Activated CD4-positive, alpha-beta memory T cell treated with anti-CD3 and anti-CD28 coated beads for 36 hours (primary cell): Measurements from ENCODE around the gene ZNF396. TPM values are rescaled to one million over a fixed set of nuclear protein-coding genes. Genes with fewer than 3 reads are reported as not detected.
A peak's percentile ranks its signal among the peaks of the same experiment; 100 is the strongest.

Experiments
- CTCF ChIA-PET: fragments of 350-600 bp; sonication (Branson Sonifier 250); formaldehyde crosslinking; loops from one replicate; lab custom pipeline; 2021; ENCODE audit warnings: antibody characterized with exemption, inconsistent platforms; lab: Charles Lee
- POLR2A ChIA-PET: fragments of 350-600 bp; sonication (Branson Sonifier 250); formaldehyde crosslinking; loops from one replicate; lab custom pipeline; 2021; ENCODE audit warnings: antibody characterized with exemption; lab: Charles Lee
- DNase-seq: peaks from one replicate; pipeline ENCODE4 v3.0.0-alpha.2; 2020
- H3K27ac Mint-ChIP-seq: one replicate; pipeline ENCODE4 v1.8.0; 2021; ENCODE audit warnings: mixed read lengths
- H3K27me3 Mint-ChIP-seq: one replicate; pipeline ENCODE4 v1.8.0; 2021; ENCODE audit warnings: mixed read lengths
- H3K36me3 Mint-ChIP-seq: one replicate; pipeline ENCODE4 v1.8.0; 2021; ENCODE audit warnings: mixed read lengths
- H3K4me1 Mint-ChIP-seq: one replicate; pipeline ENCODE4 v1.8.0; 2021; ENCODE audit warnings: low read depth, mixed read lengths
- H3K4me3 Mint-ChIP-seq: one replicate; pipeline ENCODE4 v1.8.0; 2021; ENCODE audit warnings: mild to moderate bottlenecking, mixed read lengths
- H3K9me3 Mint-ChIP-seq: one replicate; pipeline ENCODE4 v1.8.0; 2021; ENCODE audit warnings: mixed read lengths
- intact Hi-C: fragments of 100-400 bp; cut with micrococcal nuclease; formaldehyde crosslinking; loops from one replicate; pipeline ENCODE4 v1.15.1; 2023
- total RNA-seq, 2 experiments: library from RNA; stranded (reverse); gene quantifications; one replicate each; pipeline ENCODE4 v1.2.3, GENCODE V29; 2021

The ZNF396 gene
- total RNA-seq, 2 experiments from 2014 or later: 0.93 to 1.6 TPM

DNA sequence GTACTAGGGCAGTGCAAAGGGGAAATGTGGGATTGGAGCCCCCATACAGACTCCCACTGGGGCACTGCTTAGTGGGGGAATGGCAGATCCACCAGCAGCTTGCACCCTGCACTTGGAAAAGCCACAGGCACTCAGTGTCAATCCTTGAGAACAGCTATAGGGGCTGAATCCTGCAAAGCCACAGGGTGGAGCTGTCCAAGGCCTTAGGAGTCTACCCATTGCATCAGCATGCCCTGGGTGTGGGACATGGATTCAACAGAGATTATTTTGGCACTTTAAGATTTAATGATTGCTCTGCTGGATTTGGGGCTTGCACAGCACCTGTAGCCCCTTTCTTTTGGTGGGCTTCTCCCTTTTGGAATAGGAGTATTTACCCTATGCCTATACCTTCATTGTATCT is 24.4 kb downstream of the ZNF396 start:
- no peak for DNase-seq
- no peaks in the 10 kb centered on the region for H3K27me3 Mint-ChIP-seq
- H3K36me3 Mint-ChIP-seq: peaks cover 7% of the 10 kb centered on the region
- no peak overlapping the region for H3K4me3 Mint-ChIP-seq
- H3K4me1 Mint-ChIP-seq: peaks cover 5% of the 10 kb centered on the region
- intact Hi-C loops: loop anchor here (10.0 kb wide), 1 partner anchor 348 kb away; no protein-coding TSS in a partner anchor
- ChIA-PET CTCF (no interaction called here), POLR2A (no interaction called here)
- H3K27ac Mint-ChIP-seq: no peak overlapping the region
- peaks cover 16% of the 10 kb centered on the region for H3K9me3 Mint-ChIP-seq

DNA sequence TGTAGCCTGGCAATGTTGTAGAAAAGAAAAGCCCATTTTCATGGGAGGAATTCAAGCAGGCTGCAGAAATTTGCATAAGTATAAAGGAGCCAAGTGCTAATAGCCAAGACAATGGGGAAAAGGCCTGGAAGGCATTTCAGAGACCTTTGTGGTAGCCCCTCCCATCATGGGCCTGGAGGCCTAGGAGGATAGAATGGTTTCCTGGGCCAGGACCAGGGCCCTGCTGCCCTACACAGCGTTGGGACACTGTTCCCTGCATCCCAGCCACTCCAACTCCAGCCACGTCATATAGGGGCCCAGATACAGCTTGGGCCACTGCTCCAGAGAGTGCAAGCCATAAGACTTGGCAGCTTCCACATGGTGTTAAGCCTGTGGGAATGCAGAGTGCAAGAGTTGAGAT is 24.9 kb downstream of the ZNF396 start:
- Mint-ChIP-seq H3K9me3 (peaks cover 16% of the 10 kb centered on the region), H3K4me1 (peaks cover 5% of the 10 kb centered on the region), H3K27ac (no peak overlapping the region), H3K36me3 (peaks cover 7% of the 10 kb centered on the region), H3K4me3 (no peak overlapping the region), H3K27me3 (no peaks in the 10 kb centered on the region)
- ChIA-PET POLR2A (no interaction called here), CTCF (no interaction called here)
- DNase-seq: no peak
- intact Hi-C loops: loop anchor here (10.0 kb wide), 1 partner anchor 347 kb away; no protein-coding TSS in a partner anchor

DNA sequence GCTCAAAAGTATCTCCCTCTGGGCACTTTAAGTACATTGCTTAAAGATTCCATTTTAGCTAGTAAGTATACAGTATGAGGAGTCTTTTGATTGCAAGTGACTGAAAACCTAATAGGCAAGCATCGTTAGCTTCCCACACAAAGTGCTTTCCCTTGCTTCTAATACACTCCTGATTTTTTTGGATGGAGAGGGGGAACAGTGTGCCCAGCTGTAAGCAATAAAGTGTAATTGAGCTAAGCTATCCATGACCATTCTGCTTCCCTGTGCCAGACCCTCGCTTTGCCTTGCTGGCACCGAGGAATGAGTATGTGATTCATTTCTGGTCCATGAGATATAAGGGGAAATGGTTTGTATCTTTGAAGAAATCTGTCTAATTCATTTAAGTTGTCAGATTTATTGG is 29.1 kb downstream of the ZNF396 start:
- no peak overlapping the region for H3K4me3 Mint-ChIP-seq
- CTCF ChIA-PET: interaction anchor here (0.6 kb wide), 1 partner anchor 60 kb away, joined by 3 read pairs; no protein-coding TSS in a partner anchor
- no peak overlapping the region for H3K27ac Mint-ChIP-seq
- H3K36me3 Mint-ChIP-seq: peaks cover 12% of the 10 kb centered on the region
- H3K27me3 Mint-ChIP-seq: no peaks in the 10 kb centered on the region
- peaks cover 16% of the 10 kb centered on the region for H3K4me1 Mint-ChIP-seq
- no peak for DNase-seq
- intact Hi-C loops: no loop called here
- POLR2A ChIA-PET: no interaction called here
- peaks cover 14% of the 10 kb centered on the region for H3K9me3 Mint-ChIP-seq

DNA sequence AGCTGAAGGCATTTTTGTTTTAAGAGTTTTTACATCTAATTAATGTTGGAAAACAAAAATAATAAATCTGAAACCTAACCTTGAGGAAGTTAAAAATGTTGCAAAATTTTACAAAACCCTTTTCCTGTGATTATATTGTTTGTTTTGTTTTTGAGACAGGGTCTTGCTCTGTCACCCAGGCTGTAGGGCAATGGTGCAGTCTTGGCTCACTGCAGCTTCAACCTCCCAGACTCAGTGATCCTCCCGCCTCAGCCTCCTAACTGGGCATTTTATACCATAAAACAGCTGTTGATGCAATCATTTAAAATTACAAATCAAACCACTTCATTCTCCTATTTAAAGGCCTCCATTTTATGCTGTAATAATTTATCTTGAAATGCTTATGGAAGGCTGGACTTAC is 31.2 kb downstream of the ZNF396 start:
- Mint-ChIP-seq H3K36me3 (peaks cover 8% of the 10 kb centered on the region), H3K4me3 (no peak overlapping the region), H3K9me3 (no peaks in the 10 kb centered on the region), H3K4me1 (peaks cover 28% of the 10 kb centered on the region), H3K27ac (peak overlapping the region; percentile 6), H3K27me3 (no peaks in the 10 kb centered on the region)
- ChIA-PET POLR2A (interaction anchor here (1.4 to 2.6 kb wide), 2 partner anchors 78 to 236 kb away, joined by 3 to 9 read pairs; no protein-coding TSS in a partner anchor), CTCF (interaction anchor here (1.2 to 3.0 kb wide), 3 partner anchors 9 to 340 kb away, joined by 4 to 14 read pairs (median 11); no protein-coding TSS in a partner anchor)
- no peak for DNase-seq
- intact Hi-C loops: no loop called here

DNA sequence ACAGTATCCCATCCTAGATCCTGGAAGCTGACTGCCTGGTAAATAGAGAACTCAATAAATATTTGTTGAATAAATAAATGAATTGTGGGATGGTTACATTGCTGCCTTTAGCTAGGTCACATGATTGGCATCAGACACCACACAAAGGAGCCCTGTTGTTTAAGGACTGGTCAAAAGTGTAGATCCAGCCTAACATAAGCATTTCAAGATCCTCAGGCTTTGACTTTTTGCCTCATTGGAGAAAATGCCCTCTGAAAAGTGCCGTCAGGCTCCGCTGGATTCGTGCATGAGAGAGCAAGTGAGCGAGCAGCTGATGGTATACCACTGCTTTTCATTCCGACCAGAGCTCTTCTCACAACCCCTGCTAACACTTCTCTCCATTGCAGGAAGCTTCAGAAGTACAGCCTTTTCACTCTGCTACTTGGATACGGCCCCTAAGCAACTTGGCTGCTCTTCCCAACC is 31.6 kb downstream of the ZNF396 start:
- ChIA-PET CTCF (interaction anchor here (1.2 to 3.0 kb wide), 5 partner anchors 10 to 339 kb away, joined by 4 to 14 read pairs (median 7); no protein-coding TSS in a partner anchor), POLR2A (interaction anchor here (0.8 to 2.6 kb wide), 6 partner anchors 56 to 305 kb away, joined by 3 to 12 read pairs (median 6); partner anchors contain the start of genes INO80C, MAPRE2, ZNF397 and ZSCAN30)
- Mint-ChIP-seq H3K27me3 (no peaks in the 10 kb centered on the region), H3K4me1 (peaks cover 32% of the 10 kb centered on the region), H3K9me3 (no peaks in the 10 kb centered on the region), H3K36me3 (peaks cover 11% of the 10 kb centered on the region), H3K4me3 (peak overlapping the region; percentile 87), H3K27ac (no peak overlapping the region)
- DNase-seq: no peak
- intact Hi-C loops: no loop called here

DNA sequence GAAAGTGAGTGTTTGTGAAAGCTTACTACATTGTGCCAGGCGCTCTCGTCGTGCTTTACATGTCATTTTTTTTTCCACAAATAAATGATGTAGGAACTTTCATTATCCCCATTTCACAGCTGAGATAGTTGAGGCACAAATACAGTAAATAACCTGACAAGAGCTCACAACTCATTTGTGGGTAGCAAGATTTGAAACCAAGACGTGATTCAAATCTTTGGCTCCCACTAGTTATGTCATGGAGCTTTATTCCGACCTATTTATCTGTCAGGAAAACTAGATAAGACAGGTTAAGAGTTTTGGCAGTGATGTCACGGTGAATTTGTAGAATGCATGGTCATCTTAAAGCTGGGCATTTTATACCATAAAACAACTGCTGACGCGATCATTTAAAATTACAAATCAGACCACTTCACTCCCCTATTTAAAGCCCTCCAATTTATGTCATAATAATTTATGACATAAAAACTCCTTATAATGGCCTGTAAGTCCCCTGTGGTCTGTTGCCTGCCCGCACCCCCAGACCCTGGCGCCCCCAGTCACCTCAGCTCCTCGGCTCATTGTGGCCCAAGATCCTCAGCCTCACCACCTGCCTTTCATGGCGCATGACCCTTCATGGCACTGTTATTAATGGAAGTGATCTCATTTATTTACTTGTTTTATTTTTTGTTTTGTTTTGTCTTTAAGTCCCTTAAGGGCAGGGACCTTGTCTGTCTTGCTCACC is 32.2 kb downstream of the ZNF396 start:
- Mint-ChIP-seq H3K36me3 (peaks cover 15% of the 10 kb centered on the region), H3K4me1 (peaks cover 38% of the 10 kb centered on the region), H3K27me3 (no peaks in the 10 kb centered on the region), H3K27ac (peak overlapping the region; percentile 96), H3K9me3 (no peaks in the 10 kb centered on the region), H3K4me3 (peak overlapping the region; percentile 87)
- intact Hi-C loops: loop anchor here (1.0 to 5.0 kb wide), 8 partner anchors 31 to 784 kb away; partner anchors contain the start of genes ELP2, INO80C, SLC39A6 and ZSCAN30
- ChIA-PET CTCF (interaction anchor here (1.2 to 3.0 kb wide), 6 partner anchors 10 to 339 kb away, joined by 4 to 14 read pairs (median 6); no protein-coding TSS in a partner anchor), POLR2A (interaction anchor here (0.8 to 2.6 kb wide), 9 partner anchors 55 to 628 kb away, joined by 3 to 12 read pairs (median 5); partner anchors contain the start of genes INO80C, MAPRE2, RMP24 and ZNF397)
- DNase-seq: no peak

DNA sequence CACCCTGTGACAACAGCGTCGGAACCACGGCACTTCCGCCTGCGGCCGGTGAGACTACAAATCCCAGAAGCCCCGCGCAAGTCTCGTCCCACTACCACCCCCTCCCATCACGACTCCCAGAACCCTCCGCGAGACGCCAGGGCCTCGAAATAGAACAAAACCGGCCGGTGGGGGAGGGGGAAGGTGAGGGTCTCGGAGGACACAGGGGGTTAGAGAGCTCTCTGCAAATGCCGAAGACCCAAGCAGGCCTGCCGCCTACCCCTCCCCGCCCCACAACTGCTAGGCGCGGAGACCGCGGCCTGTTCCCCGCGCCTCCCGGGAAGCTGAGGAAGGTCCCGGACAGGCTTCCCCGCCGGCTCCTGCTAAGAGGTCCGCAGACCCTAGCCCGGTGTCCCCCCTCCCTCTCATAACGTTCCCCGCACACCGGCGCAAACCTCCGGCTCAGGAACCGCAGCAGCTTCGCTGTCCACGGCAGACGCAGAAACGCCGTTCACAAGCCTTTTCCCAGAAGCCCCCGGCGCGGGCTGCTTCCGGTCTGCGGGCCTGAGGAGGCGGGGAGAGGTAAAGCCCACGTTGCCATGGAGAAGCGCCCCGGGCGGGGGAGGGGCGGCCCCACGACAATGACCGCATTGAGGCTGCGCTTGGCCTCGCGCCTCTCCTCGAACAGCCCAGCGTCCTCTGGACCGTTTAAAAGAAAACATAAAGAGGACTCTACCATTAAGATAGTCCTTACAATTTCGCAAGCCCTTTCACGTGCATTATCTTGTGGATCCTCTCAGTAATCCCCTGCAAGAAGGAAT is 33.0 kb downstream of the ZNF396 start, which contains the start of gene ZNF24:
ZNF24 (minus strand) TSS at position 485 of the 800 bp plus-strand sequence. CDS start 3,770 bp downstream, outside the sequence.
- H3K27ac Mint-ChIP-seq: peak within 1 kb of the TSS; percentile 96
- intact Hi-C loops: loop anchor here (1.0 to 5.0 kb wide), 8 partner anchors 32 to 785 kb away; partner anchors contain the start of genes ELP2, INO80C, SLC39A6 and ZSCAN30
- H3K27me3 Mint-ChIP-seq: no peaks in the 10 kb centered on the region
- H3K4me1 Mint-ChIP-seq: peaks cover 45% of the 10 kb centered on the region
- DNase-seq: peak; percentile 95
- peak within 1 kb of the TSS; percentile 87 for H3K4me3 Mint-ChIP-seq
- peaks cover 23% of the 10 kb centered on the region for H3K36me3 Mint-ChIP-seq
- POLR2A ChIA-PET: interaction anchor here (1.1 to 2.6 kb wide), 8 partner anchors 54 to 628 kb away, joined by 3 to 12 read pairs (median 6); partner anchors contain the start of genes MAPRE2, RMP24, ZNF397 and ZSCAN30
- H3K9me3 Mint-ChIP-seq: no peaks in the 10 kb centered on the region
- CTCF ChIA-PET: interaction anchor here (1.5 to 3.0 kb wide), 5 partner anchors 11 to 114 kb away, joined by 4 to 14 read pairs (median 7); no protein-coding TSS in a partner anchor

DNA sequence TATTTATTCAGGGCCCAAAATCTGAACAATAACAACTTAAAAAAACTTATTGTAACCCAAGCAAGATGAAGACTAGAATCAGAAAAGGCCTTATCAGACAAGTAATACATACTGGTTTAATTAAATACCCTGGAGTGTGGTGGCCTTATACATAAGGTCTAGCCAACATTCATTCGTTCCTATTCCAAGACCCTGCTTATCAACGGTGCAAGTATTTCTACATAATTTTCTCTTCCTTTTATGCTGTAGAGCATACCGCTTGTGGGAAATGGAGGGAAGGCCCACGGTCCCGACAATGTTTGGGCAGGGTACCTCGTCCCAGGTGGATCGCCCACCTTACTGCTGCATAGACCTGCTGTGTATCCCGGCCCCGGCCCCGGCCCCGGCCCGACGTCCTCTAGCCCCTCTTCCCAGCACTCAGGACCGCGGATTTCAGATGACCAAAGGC is 33.6 kb downstream of the ZNF396 start:
- peaks cover 29% of the 10 kb centered on the region for H3K36me3 Mint-ChIP-seq
- DNase-seq: no peak
- H3K4me1 Mint-ChIP-seq: peaks cover 48% of the 10 kb centered on the region
- peak overlapping the region; percentile 96 for H3K27ac Mint-ChIP-seq
- no peaks in the 10 kb centered on the region for H3K9me3 Mint-ChIP-seq
- intact Hi-C loops: loop anchor here (5.0 kb wide), 1 partner anchor 481 kb away; no protein-coding TSS in a partner anchor
- ChIA-PET POLR2A (interaction anchor here (1.1 to 2.6 kb wide), 7 partner anchors 54 to 629 kb away, joined by 3 to 12 read pairs (median 7); partner anchors contain the start of genes MAPRE2, RMP24, ZNF397 and ZSCAN30), CTCF (interaction anchor here (1.5 to 3.0 kb wide), 3 partner anchors 12 to 112 kb away, joined by 6 to 14 read pairs (median 7); no protein-coding TSS in a partner anchor)
- H3K27me3 Mint-ChIP-seq: no peaks in the 10 kb centered on the region
- peak overlapping the region; percentile 87 for H3K4me3 Mint-ChIP-seq

DNA sequence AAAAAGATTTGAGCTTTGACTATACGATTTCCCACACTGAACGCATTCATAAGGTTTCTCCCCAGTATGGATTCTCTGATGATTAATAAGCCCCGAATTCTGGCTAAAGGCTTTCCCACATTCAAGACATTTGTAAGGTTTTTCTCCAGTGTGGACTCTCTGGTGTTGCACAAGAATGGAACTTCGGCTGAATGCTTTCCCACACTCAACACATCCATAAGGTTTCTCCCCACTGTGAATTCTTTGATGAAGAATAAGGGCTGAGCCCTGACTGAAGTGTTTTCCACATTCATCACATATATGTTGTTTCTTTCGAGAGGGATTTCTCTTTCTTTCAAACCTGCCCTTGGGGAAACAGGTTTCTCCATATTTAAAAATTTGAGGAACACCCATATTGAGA is 39.9 kb downstream of the ZNF396 start:
- Mint-ChIP-seq H3K9me3 (no peaks in the 10 kb centered on the region), H3K27me3 (no peaks in the 10 kb centered on the region), H3K27ac (no peak overlapping the region), H3K4me1 (peaks cover 36% of the 10 kb centered on the region), H3K36me3 (peaks cover 66% of the 10 kb centered on the region), H3K4me3 (no peak overlapping the region)
- POLR2A ChIA-PET: no interaction called here
- no peak for DNase-seq
- CTCF ChIA-PET: interaction anchor here (0.7 kb wide), 1 partner anchor 98 kb away, joined by 3 read pairs; no protein-coding TSS in a partner anchor
- intact Hi-C loops: no loop called here

DNA sequence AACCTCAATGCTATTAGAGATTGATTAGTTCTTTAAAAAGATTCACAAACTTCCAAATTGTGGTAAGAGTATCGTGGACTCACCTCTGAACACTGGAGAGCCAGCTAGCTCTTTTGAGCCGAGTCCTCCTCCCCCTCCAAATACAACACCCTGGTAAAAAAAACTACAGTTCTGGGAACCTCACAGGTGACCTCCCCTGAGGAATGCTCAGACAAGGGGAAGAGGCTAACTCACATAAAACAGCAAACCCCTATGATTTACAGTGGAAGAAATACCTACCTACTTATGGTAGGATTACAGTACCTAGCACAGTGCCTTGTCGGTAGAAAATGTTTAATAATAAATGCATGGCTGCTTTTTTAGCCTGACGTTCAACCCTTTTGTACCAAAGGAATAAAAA is 41.3 kb downstream of the ZNF396 start:
- no peak for DNase-seq
- Mint-ChIP-seq H3K4me3 (no peak overlapping the region), H3K9me3 (no peaks in the 10 kb centered on the region), H3K36me3 (peaks cover 66% of the 10 kb centered on the region), H3K27ac (no peak overlapping the region), H3K4me1 (peaks cover 29% of the 10 kb centered on the region), H3K27me3 (no peaks in the 10 kb centered on the region)
- intact Hi-C loops: no loop called here
- ChIA-PET POLR2A (no interaction called here), CTCF (interaction anchor here (1.5 kb wide), 1 partner anchor 51 kb away, joined by 4 read pairs; no protein-coding TSS in a partner anchor)

DNA sequence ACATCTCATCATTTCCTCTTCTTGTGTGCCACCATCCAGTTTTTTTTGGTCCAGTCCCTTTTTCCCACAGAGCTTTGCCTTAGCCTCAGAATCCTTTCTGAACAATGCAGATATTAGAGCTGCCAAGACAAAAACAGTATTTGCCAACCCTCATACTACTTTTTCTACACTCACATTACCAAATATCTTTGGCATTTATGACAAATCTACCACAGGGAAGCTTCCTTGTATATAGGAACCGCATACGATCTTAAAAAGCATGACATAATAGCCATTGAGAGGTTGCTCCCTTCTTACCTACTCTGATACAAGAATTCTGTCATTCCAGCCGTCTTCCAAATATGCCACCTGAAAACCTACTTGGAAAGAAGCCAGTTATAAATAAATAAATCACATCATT is 42.3 kb downstream of the ZNF396 start:
- POLR2A ChIA-PET: interaction anchor here (1.4 kb wide), 1 partner anchor 94 kb away, joined by 3 read pairs; the partner anchor contains the start of gene ZNF397
- intact Hi-C loops: no loop called here
- peaks cover 58% of the 10 kb centered on the region for H3K36me3 Mint-ChIP-seq
- CTCF ChIA-PET: interaction anchor here (1.5 kb wide), 1 partner anchor 52 kb away, joined by 4 read pairs; no protein-coding TSS in a partner anchor
- H3K4me3 Mint-ChIP-seq: no peak overlapping the region
- H3K27ac Mint-ChIP-seq: no peak overlapping the region
- H3K4me1 Mint-ChIP-seq: peaks cover 19% of the 10 kb centered on the region
- no peak for DNase-seq
- no peaks in the 10 kb centered on the region for H3K9me3 Mint-ChIP-seq
- no peaks in the 10 kb centered on the region for H3K27me3 Mint-ChIP-seq
